Fibroblast of pulmonary artery (primary cell): ENCODE measurements around the gene DDO.

Source experiments
- DNase-seq: peaks from one replicate; pipeline ENCODE4 v3.0.0-alpha.2; 2010; ENCODE audit warnings: low read depth
- H3K4me3 ChIP-seq: replicated peaks from 2 replicates; pipeline ENCODE4 v1.5.1; 2011; ENCODE audit warnings: low read depth, mild to moderate bottlenecking, control low read depth, low read length, moderate library complexity
- TF ChIP-seq, protein P1 (sequence below): IDR thresholded peaks from 2 replicates; pipeline ENCODE4 v1.5.1; 2011; ENCODE audit warnings: mild to moderate bottlenecking, control low read depth, low read length, inconsistent platforms; ENCODE audit errors: missing control alignments

The DDO gene

DNA sequence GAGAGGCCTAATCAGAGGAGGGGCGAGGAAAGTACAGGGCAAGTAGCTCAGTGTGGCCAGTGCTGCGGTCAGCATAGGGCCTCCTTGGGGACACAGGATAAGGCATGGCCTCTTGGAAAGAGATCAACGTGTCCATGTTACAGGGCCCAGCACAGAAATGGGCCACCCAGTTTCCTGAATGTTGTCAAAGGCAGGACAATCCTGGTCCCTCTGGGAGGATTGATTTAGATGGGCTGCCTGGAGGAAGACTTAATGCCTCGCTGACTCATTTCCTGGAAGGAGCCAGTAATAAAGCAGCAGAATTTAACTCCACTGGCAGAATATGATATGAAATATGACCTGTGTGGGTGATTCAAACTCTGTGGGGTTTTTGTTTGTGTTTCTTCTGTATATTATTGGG lies 16.6 kb downstream of the DDO start:
- H3K4me3 ChIP-seq = no peak overlapping the region
- DNase-seq = peak; percentile 21
- TF ChIP-seq, protein P1, sequence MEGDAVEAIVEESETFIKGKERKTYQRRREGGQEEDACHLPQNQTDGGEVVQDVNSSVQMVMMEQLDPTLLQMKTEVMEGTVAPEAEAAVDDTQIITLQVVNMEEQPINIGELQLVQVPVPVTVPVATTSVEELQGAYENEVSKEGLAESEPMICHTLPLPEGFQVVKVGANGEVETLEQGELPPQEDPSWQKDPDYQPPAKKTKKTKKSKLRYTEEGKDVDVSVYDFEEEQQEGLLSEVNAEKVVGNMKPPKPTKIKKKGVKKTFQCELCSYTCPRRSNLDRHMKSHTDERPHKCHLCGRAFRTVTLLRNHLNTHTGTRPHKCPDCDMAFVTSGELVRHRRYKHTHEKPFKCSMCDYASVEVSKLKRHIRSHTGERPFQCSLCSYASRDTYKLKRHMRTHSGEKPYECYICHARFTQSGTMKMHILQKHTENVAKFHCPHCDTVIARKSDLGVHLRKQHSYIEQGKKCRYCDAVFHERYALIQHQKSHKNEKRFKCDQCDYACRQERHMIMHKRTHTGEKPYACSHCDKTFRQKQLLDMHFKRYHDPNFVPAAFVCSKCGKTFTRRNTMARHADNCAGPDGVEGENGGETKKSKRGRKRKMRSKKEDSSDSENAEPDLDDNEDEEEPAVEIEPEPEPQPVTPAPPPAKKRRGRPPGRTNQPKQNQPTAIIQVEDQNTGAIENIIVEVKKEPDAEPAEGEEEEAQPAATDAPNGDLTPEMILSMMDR = no peak

DNA sequence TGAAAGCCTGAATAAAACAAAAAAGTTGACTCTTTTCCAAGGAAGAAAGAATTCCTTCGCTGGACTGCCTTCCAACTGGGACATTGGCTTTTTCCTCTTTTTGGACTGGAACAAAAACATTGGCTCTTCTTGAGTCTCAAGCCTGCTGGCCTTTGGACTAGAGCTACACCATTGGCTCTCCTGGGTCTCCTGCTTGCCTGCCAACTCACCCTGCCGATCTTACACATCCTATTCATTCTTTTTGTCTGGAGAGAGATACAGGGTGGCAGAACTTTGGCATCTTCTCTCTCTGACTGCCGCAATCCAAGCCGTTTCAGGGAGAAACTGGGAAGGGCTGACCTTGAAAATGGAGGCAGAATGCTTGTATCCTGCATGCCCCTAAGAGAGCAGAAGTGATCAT lies 20.2 kb downstream of the DDO start:
- TF ChIP-seq, protein P1 = no peak
- DNase-seq = no peak
- no peak overlapping the region for H3K4me3 ChIP-seq

DNA sequence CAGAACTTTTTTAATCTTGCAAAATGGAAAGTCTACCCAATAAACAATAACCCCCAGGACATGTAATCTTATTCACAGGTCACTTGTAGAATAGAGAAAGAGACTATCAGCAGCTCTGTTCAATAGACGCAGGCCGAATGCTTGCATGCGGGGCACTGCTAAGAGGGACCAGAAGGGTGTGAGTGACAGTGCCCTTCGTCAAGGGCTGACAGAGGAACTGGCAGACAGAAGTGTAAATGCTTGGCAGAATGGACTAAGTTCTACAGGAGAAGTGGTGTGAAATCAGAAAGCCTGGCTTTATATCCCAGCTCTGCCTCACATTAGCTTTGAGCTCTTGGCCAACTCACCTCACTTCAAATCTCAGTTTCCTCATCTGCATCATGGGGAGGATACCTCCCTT lies 21.0 kb downstream of the DDO start:
- no peak overlapping the region for H3K4me3 ChIP-seq
- no peak for DNase-seq
- TF ChIP-seq, protein P1 = no peak

DNA sequence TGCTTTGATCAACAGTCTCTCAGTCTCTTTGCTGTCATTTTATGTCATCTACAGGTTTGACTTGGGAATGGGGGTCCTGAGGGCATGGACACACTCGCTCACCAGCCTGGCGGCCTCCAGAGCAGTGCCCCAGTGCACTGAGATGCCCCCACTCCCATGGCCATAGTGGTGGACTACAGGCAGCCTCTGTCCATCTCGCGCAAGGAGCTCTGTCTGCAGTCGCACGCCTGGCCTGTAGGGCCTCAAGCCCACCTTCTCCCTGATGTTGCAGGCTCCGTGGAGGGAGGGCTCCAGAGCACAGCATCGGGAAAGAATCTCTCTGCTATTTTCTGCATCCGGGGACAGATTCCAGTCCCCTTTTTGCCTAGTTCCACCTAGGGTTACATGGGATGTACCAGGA lies 22.6 kb downstream of the DDO start:
- no peak overlapping the region for H3K4me3 ChIP-seq
- TF ChIP-seq, protein P1 = no peak
- DNase-seq = no peak

DNA sequence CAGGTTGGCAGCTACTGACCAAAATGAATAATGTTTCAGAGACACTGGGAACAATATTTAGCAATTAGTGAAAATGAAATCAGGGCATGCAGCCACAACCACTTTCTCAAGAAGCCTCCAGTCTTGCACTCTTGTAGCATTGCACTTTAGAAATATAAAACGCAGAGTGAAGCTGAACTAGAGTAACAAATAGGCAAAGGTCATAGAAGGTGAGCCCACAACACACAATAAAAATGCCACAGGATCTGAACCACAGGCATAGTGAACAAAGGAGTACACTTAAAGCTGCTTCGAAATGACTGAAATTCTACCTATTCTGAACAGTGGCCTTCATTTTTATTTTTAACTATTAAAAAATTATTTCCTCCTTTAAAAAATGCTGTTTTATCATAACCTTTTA lies 25.0 kb downstream of the DDO start:
- no peak for DNase-seq
- H3K4me3 ChIP-seq = no peak overlapping the region
- TF ChIP-seq, protein P1 = no peak

DNA sequence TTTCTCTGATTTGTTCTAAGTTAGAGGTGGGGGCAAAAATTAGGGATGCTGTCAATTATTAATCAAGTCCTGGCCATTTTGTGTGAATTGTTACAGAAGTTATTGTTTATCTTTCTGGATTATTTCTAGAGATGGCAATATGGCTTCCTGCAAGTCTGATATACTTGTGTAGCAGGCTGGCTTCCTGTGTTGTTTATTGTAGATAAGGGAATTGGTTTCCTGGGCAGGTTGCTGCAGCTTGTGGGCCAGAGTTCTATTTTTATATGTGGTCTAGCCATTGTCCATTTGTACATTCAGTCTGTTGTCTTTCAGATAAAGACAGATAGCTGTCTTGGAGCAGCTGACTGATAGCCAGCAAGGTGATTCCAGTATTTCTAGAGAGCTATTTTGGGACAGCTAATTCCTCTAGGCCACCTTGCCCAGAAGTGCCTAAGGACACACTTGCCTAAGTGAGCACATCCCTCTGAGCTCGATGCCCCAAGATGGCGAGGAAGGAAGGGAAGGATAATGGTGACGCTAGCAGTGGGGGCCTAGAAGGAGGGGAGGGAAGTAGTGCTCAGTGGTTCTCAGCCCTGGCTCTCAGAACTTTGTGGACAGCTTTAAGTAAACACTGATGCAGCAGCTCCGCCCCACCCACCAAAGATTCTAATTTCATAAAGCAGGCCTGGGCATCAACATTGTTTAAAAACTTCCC lies 25.5 kb downstream of the DDO start:
- TF ChIP-seq, protein P1 = no peak
- no peak for DNase-seq
- no peak overlapping the region for H3K4me3 ChIP-seq

DNA sequence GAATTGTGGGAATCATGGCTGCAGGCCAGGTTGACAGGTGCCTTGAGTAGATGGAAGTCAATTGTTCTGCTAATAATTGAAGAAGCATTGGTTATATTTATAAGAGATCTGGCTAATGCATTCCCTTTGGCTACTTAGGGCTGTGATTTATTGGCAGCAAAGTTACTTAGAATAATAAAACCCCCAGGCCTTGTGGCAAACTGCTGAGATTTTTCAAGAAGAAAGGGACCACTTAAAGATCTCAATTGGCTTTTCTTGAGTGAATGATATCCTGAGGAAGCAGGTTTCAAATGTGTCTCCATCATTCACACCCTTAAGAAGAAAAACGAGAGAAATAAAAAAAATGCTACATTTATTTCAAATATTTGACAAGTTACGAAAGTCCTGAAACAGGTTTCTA lies 27.4 kb downstream of the DDO start:
- TF ChIP-seq, protein P1 = no peak
- no peak for DNase-seq
- no peak overlapping the region for H3K4me3 ChIP-seq
